Measurements from ENCODE around the gene HCFC1. TPM values are rescaled to one million over a fixed set of nuclear protein-coding genes. Genes with fewer than 3 reads are reported as not detected.

The HCFC1 gene
- total and polyA plus RNA-seq, 2 of the 8 experiments (the other 6 are each of a cell fraction or from before 2014, with no cell fraction given), result 24.9 to 117 TPM

DNA sequence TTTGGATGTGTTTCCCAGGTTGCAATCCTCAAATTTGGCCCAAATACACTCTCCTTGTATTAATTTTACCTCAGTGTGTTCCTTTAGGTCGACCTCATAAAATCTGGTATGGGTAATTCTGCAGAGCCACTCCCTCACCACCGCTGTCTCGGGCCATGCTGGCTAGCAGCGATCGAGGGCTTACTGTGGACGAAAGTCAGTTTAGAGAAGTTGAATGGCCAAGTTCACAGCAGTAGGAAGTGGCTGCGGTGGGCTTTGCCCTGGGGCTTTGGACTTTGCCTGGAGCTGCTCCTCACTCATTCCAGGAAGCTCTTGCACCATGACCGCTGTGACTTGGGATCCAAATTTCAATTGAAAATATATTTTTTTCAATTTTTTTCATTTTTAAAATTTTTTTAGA is 20.6 kb upstream of the HCFC1 start (continued):
- TF ChIP-seq HDAC2 (IDR thresholded peaks at IDR 0.05; ENCODE audit: borderline replicate concordance in 1 of 2, low read depth in 2 of 2, low read length in 2 of 2), result no peak
